K562 (cell line): ENCODE results near the gene GSTM5. TPM values are rescaled to one million over a fixed set of nuclear protein-coding genes. Genes with fewer than 3 reads are reported as not detected.

ENCODE experiments used
- ATAC-seq: fragments of 200-7000 bp; cut with Tn5 transposase; 3 replicates; pipeline ENCODE4 v1.9.1; 2020; ENCODE audit warnings: moderate library complexity
- BruUV-seq: library from RNA; stranded (reverse); fragments of 400-500 nt; replicated peaks from 2 replicates; lab custom pipeline; 2021; lab: Mats Ljungman, UMichigan
- CTCF ChIA-PET: fragments of 300-600 bp; formaldehyde crosslinking; extraction: SDS; loops from one replicate; lab custom pipeline; 2021; ENCODE audit warnings: low intra/inter-chr PET ratio; lab: Yijun Ruan, JAX
- POLR2A ChIA-PET: fragments of 300-600, 350-650 bp; sonication (Branson Sonifier 250); formaldehyde crosslinking; extraction: SDS; loops from one replicate; lab custom pipeline; 2021; ENCODE audit warnings: antibody characterized with exemption, inconsistent platforms; lab: Yijun Ruan, JAX
- DNase-seq, 4 experiments: peaks; one replicate each; pipeline versions ENCODE4 v3.0.0 to v3.0.0-alpha.2; 2011 to 2018; ENCODE audit warnings: low spot score in 3 of 4, mixed read lengths in 3 of 4; ENCODE audit errors: extremely low read depth in 1 of 4
- FAIRE-seq: peaks from 2 replicates; lab custom pipeline; 2011; peaks lifted over from hg19 to GRCh38; lab: Jason Lieb, UNC
- H2AFZ ChIP-seq: 2 replicates; pipeline ENCODE4 v1.6.0; 2011; ENCODE audit warnings: low read depth, low read length, control low read depth, inconsistent platforms
- H3K27ac ChIP-seq: fragments of 200-600 bp; 3 replicates; pipeline ENCODE4 v1.8.0; 2011; ENCODE audit warnings: low read depth, mild to moderate bottlenecking, control low read depth, inconsistent platforms, low read length, moderate library complexity, mixed read lengths; ENCODE audit errors: extremely low read depth
- H3K27me3 ChIP-seq, 2 experiments: fragments of 300-600 bp in 1 of 2; 2 replicates in 1 of 2; 3 replicates in 1 of 2; pipeline versions ENCODE4 v1.6.0 to v1.8.0; 2011; ENCODE audit warnings: inconsistent platforms in 2 of 2, low read length in 2 of 2, mild to moderate bottlenecking in 1 of 2, mixed read lengths in 1 of 2, moderate library complexity in 1 of 2; ENCODE audit not compliant: control insufficient read depth in 2 of 2, insufficient read depth in 2 of 2
- H3K36me3 ChIP-seq: fragments of 300-600 bp; 3 replicates; pipeline ENCODE4 v1.8.0; 2011; ENCODE audit warnings: mild to moderate bottlenecking, low read length, inconsistent platforms; ENCODE audit not compliant: control insufficient read depth, insufficient read depth
- H3K4me1 ChIP-seq, 2 experiments: fragments of 200-600 bp in 1 of 2; replicated peaks in 1 of 2; 2 replicates in 1 of 2; 3 replicates in 1 of 2; pipeline versions ENCODE4 v1.5.1 to v1.8.0; 2011; ENCODE audit warnings: inconsistent platforms in 2 of 2, low read length in 2 of 2, mild to moderate bottlenecking in 1 of 2, mixed read lengths in 1 of 2, moderate library complexity in 1 of 2; ENCODE audit not compliant: control insufficient read depth in 2 of 2, insufficient read depth in 2 of 2
- H3K4me2 ChIP-seq: 2 replicates; pipeline ENCODE4 v1.6.1; 2011; ENCODE audit warnings: low read length, control low read depth, inconsistent platforms, mixed read lengths; ENCODE audit not compliant: insufficient read depth
- H3K4me3 ChIP-seq: fragments of 200-600 bp; sonication (generic), shearing (Covaris generic); 2 replicates; pipeline ENCODE4 v1.5.1; 2016; ENCODE audit warnings: control low read depth, inconsistent platforms
- H3K79me2 ChIP-seq: fragments of 200-600 bp; 3 replicates; pipeline ENCODE4 v1.8.0; 2011; ENCODE audit warnings: low read length, inconsistent platforms; ENCODE audit not compliant: control insufficient read depth, insufficient read depth
- H3K9ac ChIP-seq, 2 experiments: 2 replicates each; pipeline versions ENCODE4 v1.6.0 to v1.6.1; 2011; ENCODE audit warnings: low read depth in 2 of 2, low read length in 2 of 2, control low read depth in 1 of 2, inconsistent platforms in 1 of 2, mild to moderate bottlenecking in 1 of 2, mixed read lengths in 1 of 2; ENCODE audit not compliant: insufficient read depth in 1 of 2
- H3K9me1 ChIP-seq: one replicate; pipeline ENCODE4 v1.6.0; 2011; ENCODE audit warnings: inconsistent platforms, mild to moderate bottlenecking, low read length, moderate library complexity; ENCODE audit not compliant: control insufficient read depth, insufficient read depth
- H3K9me3 ChIP-seq: replicated peaks from 2 replicates; pipeline ENCODE4 v1.5.1; 2011; ENCODE audit warnings: low read depth, low read length, inconsistent platforms; ENCODE audit not compliant: control insufficient read depth, insufficient read depth
- H4K20me1 ChIP-seq: replicated peaks from 2 replicates; pipeline ENCODE4 v1.6.1; 2011; ENCODE audit warnings: low read length, inconsistent platforms, mixed read lengths; ENCODE audit not compliant: control insufficient read depth, insufficient read depth
- ATF6 ChIP-seq: sonication (generic); formaldehyde crosslinking; IDR thresholded peaks from 2 replicates; pipeline ENCODE4 v1.4.0; 2020; ENCODE audit warnings: mild to moderate bottlenecking, missing genetic modification reagents
- DACH1 ChIP-seq: fragments of 450-650 bp; IDR thresholded peaks from 2 replicates; pipeline ENCODE4 v1.6.1; 2018; ENCODE audit not compliant: partially characterized antibody
- DDX20 ChIP-seq: fragments of 450-650 bp; IDR thresholded peaks from 2 replicates; pipeline ENCODE4 v1.6.1; 2016; ENCODE audit warnings: missing genetic modification characterization, low read depth, mild to moderate bottlenecking, missing compliant biosample characterization, moderate library complexity
- FOSL1 ChIP-seq: fragments of 200-800 bp; sonication (Bioruptor generic); conservative IDR thresholded peaks from 2 replicates; pipeline ENCODE4 v1.6.1; 2016; ENCODE audit warnings: missing genetic modification characterization, missing compliant biosample characterization
- FUS ChIP-seq: fragments of 200-400 bp; formaldehyde crosslinking; optimal IDR thresholded peaks from 2 replicates; pipeline ENCODE3; 2017; ENCODE audit warnings: low read depth, low read length
- MCM3 ChIP-seq: fragments of 450-650 bp; IDR thresholded peaks from 2 replicates; pipeline ENCODE4 v1.6.1; 2016
- MED1 ChIP-seq: sonication (generic); formaldehyde crosslinking; IDR thresholded peaks from 2 replicates; pipeline ENCODE4 v1.8.1; 2023; ENCODE audit warnings: missing genetic modification reagents, borderline replicate concordance
- NR2F6 ChIP-seq: fragments of 450-650 bp; formaldehyde crosslinking; IDR thresholded peaks from 2 replicates; pipeline ENCODE4 v1.4.0; 2020; ENCODE audit warnings: mild to moderate bottlenecking
- PREB ChIP-seq: sonication (generic); formaldehyde crosslinking; IDR thresholded peaks from 2 replicates; pipeline ENCODE4 v1.8.1; 2023; ENCODE audit warnings: mild to moderate bottlenecking, missing genetic modification reagents
- PTBP1 ChIP-seq: fragments of 200-400 bp; formaldehyde crosslinking; IDR thresholded peaks from 2 replicates; pipeline ENCODE4 v1.6.1; 2017; ENCODE audit warnings: low read depth, low read length
- SREBF1 ChIP-seq: fragments of 150-350 bp; IDR thresholded peaks from 2 replicates; pipeline ENCODE4 v1.6.1; 2014; ENCODE audit warnings: antibody characterized with exemption, low read depth, low read length, borderline replicate concordance
- TCFL5 ChIP-seq: fragments of 250-450 bp; sonication (Bioruptor Pico); conservative IDR thresholded peaks from 2 replicates; pipeline ENCODE4 v1.6.1; 2021; ENCODE audit warnings: mild to moderate bottlenecking, moderate library complexity, matching md5 sums
- ZBTB7A ChIP-seq: IDR thresholded peaks from 2 replicates; pipeline ENCODE4 v1.6.1; 2011; ENCODE audit warnings: low read depth, mild to moderate bottlenecking, low read length, moderate library complexity, borderline replicate concordance; ENCODE audit not compliant: control insufficient read depth
- ZC3H4 ChIP-seq: sonication (generic); formaldehyde crosslinking; IDR thresholded peaks from 2 replicates; pipeline ENCODE4 v1.9.0; 2021; ENCODE audit warnings: missing genetic modification reagents, borderline replicate concordance
- ZNF561 ChIP-seq: fragments of 450-650 bp; formaldehyde crosslinking; conservative IDR thresholded peaks from 2 replicates; pipeline ENCODE4 v1.4.0; 2020; ENCODE audit warnings: mild to moderate bottlenecking, moderate library complexity
- ZNF668 ChIP-seq: fragments of 250-450 bp; sonication (Bioruptor Pico); IDR thresholded peaks from 2 replicates; pipeline ENCODE4 v1.8.0; 2022; ENCODE audit warnings: mild to moderate bottlenecking, inconsistent platforms
- ZNF778 ChIP-seq: fragments of 450-650 bp; formaldehyde crosslinking; IDR thresholded peaks from 2 replicates; pipeline ENCODE4 v1.4.0; 2020; ENCODE audit warnings: mild to moderate bottlenecking, moderate library complexity
- WGBS: fragments of 100-300 bp; shearing (Covaris generic); methylation state at CpG from one replicate; pipeline ENCODE4 v1.1.6; 2016; ENCODE audit warnings: low coverage, mixed read lengths; ENCODE audit not compliant: insufficient coverage; ENCODE audit errors: missing lambda C conversion rate; 5-methylcytosine and 5-hydroxymethylcytosine counted together
- in situ Hi-C: fragments of 300-500 bp; cut with MboI; formaldehyde crosslinking; loops from 4 replicates; pipeline ENCODE4 v1.15.0; 2018; ENCODE audit warnings: inconsistent platforms, mixed read lengths
- intact Hi-C: fragments of 100-400 bp; cut with micrococcal nuclease; formaldehyde crosslinking; loops from 2 replicates; pipeline ENCODE4 v1.14.2; 2022
- polyA plus RNA-seq, 8 experiments: library from polyadenylated mRNA; depleted of rRNA in 4 of 8; stranded (reverse) in 5 of 8; unstranded in 3 of 8; fragments of >200 nt; fragmentation: Nextera tagmentation in 2 of 8; fragmentation: Illumina TruSeq in 1 of 8; extraction: Ambion mirVana in 2 of 8; extraction: Trizol in 1 of 8; gene quantifications; 2 replicates each; pipeline versions ENCODE4 v1.2.1 to v1.2.3, GENCODE V29; 2011 to 2014; ENCODE audit warnings: inconsistent platforms in 1 of 8, missing spikeins in 1 of 8
- total RNA-seq, 7 experiments: library from RNA; depleted of rRNA in 6 of 7; stranded (reverse); fragments of >200 nt in 6 of 7; fragmentation: Illumina TruSeq in 2 of 7; extraction: Trizol in 2 of 7; gene quantifications; 2 replicates each; pipeline versions ENCODE4 v1.2.1 to v1.2.3, GENCODE V29; 2011 to 2021; ENCODE audit warnings: low replicate concordance in 1 of 7
- TF ChIP-seq, protein P1 (sequence below): sonication (generic); formaldehyde crosslinking; IDR thresholded peaks from 2 replicates; pipeline ENCODE4 v1.9.0; 2022; ENCODE audit warnings: mild to moderate bottlenecking, missing genetic modification reagents

Gene GSTM5
- total and polyA plus RNA-seq, 9 of the 15 experiments (the other 6 are each of a cell fraction or from before 2014, with no cell fraction given), result not detected

GRCh38 chr1:109763646-109764415, 51.8 kb downstream of the GSTM5 start, which contains the start of gene EPS8L3:
Gene EPS8L3 (minus strand): TSS chr1:109763923. CDS start chr1:109761749, 2,174 bp downstream.
- no peak; the same call in 2 of the 3 replicates for ATAC-seq
- peak within 1 kb of the TSS; percentile 71; the same call in 2 of the 3 replicates for H3K27ac ChIP-seq
- H3K9ac ChIP-seq, result peak within 1 kb of the TSS in 1 of 2 experiments; percentile 62; a peak in 3 of 4 replicates
- H3K36me3 ChIP-seq, result no peaks in the 10 kb centered on the region
- no peak for DNase-seq
- no peaks in the 10 kb centered on the region for H3K9me1 ChIP-seq
- H2AFZ ChIP-seq, result peak within 1 kb of the TSS; percentile 93
- WGBS, result 61% methylated on average over 11 of the region's 11 CpGs
- H3K27me3 ChIP-seq, result peaks cover 5 to 12% of the 10 kb centered on the region in 2 experiments
- intact Hi-C loops, result no loop called here
- POLR2A ChIA-PET, result interaction anchor here (1.0 kb wide), 1 partner anchor 215 kb away, joined by 3 read pairs; no protein-coding TSS in a partner anchor
- in situ Hi-C loops, result loop anchor here (5.0 kb wide), 1 partner anchor 217 kb away; the partner anchor contains the start of gene GNAI3
- no peak for FAIRE-seq
- H3K4me2 ChIP-seq, result peak within 1 kb of the TSS; percentile 53
- H3K79me2 ChIP-seq, result no peaks in the 10 kb centered on the region
- CTCF ChIA-PET, result no interaction called here
- H3K4me3 ChIP-seq, result no peak within 1 kb of the TSS
- peaks cover 27% of the 10 kb centered on the region in 2 experiments for H3K4me1 ChIP-seq
- BruUV-seq, result no TSS peak
- no peaks in the 10 kb centered on the region for H4K20me1 ChIP-seq
- no peaks in the 10 kb centered on the region for H3K9me3 ChIP-seq
- peak; percentile 29; the same call in 1 of the 2 replicates for TF ChIP-seq MED1 (CRISPR knock-in tag)
- no peak for TF ChIP-seq FUS
- TF ChIP-seq ZC3H4 (CRISPR knock-in tag), result peak; percentile 76; the same call in 1 of the 2 replicates
- no peak for TF ChIP-seq TCFL5
- no peak for TF ChIP-seq DACH1
- no peak for TF ChIP-seq PTBP1
- no peak for TF ChIP-seq DDX20
- no peak for TF ChIP-seq ZNF668 (CRISPR knock-in tag)
- no peak for TF ChIP-seq ZNF778 (CRISPR knock-in tag)
- no peak for TF ChIP-seq MCM3
- no peak; the same call in 1 of the 2 replicates for TF ChIP-seq ZBTB7A
- no peak for TF ChIP-seq ZNF561 (CRISPR knock-in tag)
- TF ChIP-seq FOSL1 (tag), result no peak
- TF ChIP-seq SREBF1, result no peak
- TF ChIP-seq NR2F6 (CRISPR knock-in tag), result no peak
- no peak for TF ChIP-seq PREB (CRISPR knock-in tag)
- TF ChIP-seq, protein P1, sequence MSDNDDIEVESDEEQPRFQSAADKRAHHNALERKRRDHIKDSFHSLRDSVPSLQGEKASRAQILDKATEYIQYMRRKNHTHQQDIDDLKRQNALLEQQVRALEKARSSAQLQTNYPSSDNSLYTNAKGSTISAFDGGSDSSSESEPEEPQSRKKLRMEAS, result peak; percentile 12; the same call in 1 of the 2 replicates
- no peak for TF ChIP-seq ATF6
